ENCODE data around the gene ZNF853. TPM values are rescaled to one million over a fixed set of nuclear protein-coding genes. Genes with fewer than 3 reads are reported as not detected.

Gene ZNF853
- total and polyA plus RNA-seq, 2 of the 8 experiments (the other 6 are each of a cell fraction or from before 2014, with no cell fraction given): 4.3 to 5.7 TPM

DNA sequence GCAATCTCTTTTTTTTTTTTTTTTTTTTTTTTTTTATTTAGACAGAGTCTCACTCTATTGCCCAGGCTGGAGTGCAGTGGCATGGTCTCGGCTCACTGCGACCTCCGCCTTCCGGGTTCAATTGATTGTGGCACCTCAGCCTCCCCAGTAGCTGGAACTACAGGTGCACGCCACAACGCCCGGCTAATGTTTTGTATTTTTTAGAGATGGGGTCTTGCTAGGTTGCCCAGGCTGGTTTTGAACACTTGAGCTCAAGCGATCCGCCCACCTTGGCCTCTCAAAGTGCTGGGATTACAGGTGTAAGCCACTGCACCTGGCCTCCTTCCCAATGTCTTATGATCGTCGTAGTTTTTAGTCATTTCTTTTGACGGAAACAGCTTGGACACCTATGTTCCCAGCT lies 6.6 kb upstream of the ZNF853 start:
- peaks cover 0 to 4% (median under 1%) of the 10 kb centered on the region in 4 experiments; a peak in 1 of 7 replicates for H3K4me1 ChIP-seq (replicated peaks in 1 of 4; ENCODE audit: control insufficient read depth in 3 of 4, insufficient read depth in 4 of 4, low read length in 3 of 4)
- no peak overlapping the region for H2BK15ac ChIP-seq (ENCODE audit: low read length)
- H4K20me1 ChIP-seq (replicated peaks in 1 of 2; ENCODE audit: control insufficient read depth in 1 of 2, insufficient read depth in 2 of 2, low read length in 2 of 2): peaks cover 2 to 6% of the 10 kb centered on the region in 2 experiments
- no peak overlapping the region for H3K4ac ChIP-seq (replicated peaks; ENCODE audit: insufficient read length, low read depth, low read length)
- 96% methylated on average over 12 of the region's 12 CpGs; no CpG with 5 or more reads in 1 of the 2 experiments for WGBS, 2 experiments (ENCODE audit: extremely low coverage in 1 of 2, insufficient coverage in 1 of 2, insufficient read length in 1 of 2, insufficient replicate concordance in 2 of 2, low coverage in 1 of 2, low lambda C conversion rate in 2 of 2, missing lambda C conversion rate in 1 of 2)
- no peak overlapping the region for H4K5ac ChIP-seq (ENCODE audit: insufficient read length, low read depth, low read length)
- no peaks in the 10 kb centered on the region for H3K23me2 ChIP-seq (ENCODE audit: low read depth, low read length)
- no peak overlapping the region for H3K27ac ChIP-seq (ENCODE audit: low read depth, low read length)
- H2BK5ac ChIP-seq (ENCODE audit: low read depth, low read length): no peak overlapping the region
- DNase-seq (ENCODE audit: low read depth in 1 of 2, low spot score in 2 of 2) (no peak), FAIRE-seq (no peak)
- no peak overlapping the region for H3K4me3 ChIP-seq (ENCODE audit: extremely low read depth in 1 of 4, insufficient read depth in 2 of 4, low read depth in 3 of 4, low read length in 4 of 4)
- no peak overlapping the region for H3K9ac ChIP-seq (replicated peaks in 1 of 4; ENCODE audit: extremely low read depth in 1 of 4, low read depth in 3 of 4, low read length in 3 of 4)
- H3K4me2 ChIP-seq (ENCODE audit: insufficient read depth in 1 of 2, low read depth in 2 of 2, low read length in 2 of 2): no peak overlapping the region
- TF ChIP-seq YY1 (IDR thresholded peaks at IDR 0.05; ENCODE audit: low read depth, low read length) (no peak), TCF12 (IDR thresholded peaks at IDR 0.05; ENCODE audit: low read depth, low read length) (no peak), SIX5 (IDR thresholded peaks at IDR 0.05; ENCODE audit: low read depth, low read length) (no peak), EGR1 (IDR thresholded peaks at IDR 0.05; ENCODE audit: borderline replicate concordance, low read depth, low read length) (no peak), RNF2 (IDR thresholded peaks at IDR 0.05; ENCODE audit: borderline replicate concordance, low read depth, low read length, missing control alignments, poor library complexity, severe bottlenecking) (no peak), BCL11A (IDR thresholded peaks at IDR 0.05; ENCODE audit: low read depth in 2 of 2, low read length in 2 of 2) (no peak), RBBP5 (IDR thresholded peaks at IDR 0.05; ENCODE audit: borderline replicate concordance, low read depth, low read length) (no peak), HDAC2 (IDR thresholded peaks at IDR 0.05; ENCODE audit: borderline replicate concordance in 1 of 2, low read depth in 2 of 2, low read length in 2 of 2) (no peak)
- TF ChIP-seq, protein P1, sequence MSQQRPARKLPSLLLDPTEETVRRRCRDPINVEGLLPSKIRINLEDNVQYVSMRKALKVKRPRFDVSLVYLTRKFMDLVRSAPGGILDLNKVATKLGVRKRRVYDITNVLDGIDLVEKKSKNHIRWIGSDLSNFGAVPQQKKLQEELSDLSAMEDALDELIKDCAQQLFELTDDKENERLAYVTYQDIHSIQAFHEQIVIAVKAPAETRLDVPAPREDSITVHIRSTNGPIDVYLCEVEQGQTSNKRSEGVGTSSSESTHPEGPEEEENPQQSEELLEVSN (IDR thresholded peaks at IDR 0.05): no peak
- TF ChIP-seq, protein P2, sequence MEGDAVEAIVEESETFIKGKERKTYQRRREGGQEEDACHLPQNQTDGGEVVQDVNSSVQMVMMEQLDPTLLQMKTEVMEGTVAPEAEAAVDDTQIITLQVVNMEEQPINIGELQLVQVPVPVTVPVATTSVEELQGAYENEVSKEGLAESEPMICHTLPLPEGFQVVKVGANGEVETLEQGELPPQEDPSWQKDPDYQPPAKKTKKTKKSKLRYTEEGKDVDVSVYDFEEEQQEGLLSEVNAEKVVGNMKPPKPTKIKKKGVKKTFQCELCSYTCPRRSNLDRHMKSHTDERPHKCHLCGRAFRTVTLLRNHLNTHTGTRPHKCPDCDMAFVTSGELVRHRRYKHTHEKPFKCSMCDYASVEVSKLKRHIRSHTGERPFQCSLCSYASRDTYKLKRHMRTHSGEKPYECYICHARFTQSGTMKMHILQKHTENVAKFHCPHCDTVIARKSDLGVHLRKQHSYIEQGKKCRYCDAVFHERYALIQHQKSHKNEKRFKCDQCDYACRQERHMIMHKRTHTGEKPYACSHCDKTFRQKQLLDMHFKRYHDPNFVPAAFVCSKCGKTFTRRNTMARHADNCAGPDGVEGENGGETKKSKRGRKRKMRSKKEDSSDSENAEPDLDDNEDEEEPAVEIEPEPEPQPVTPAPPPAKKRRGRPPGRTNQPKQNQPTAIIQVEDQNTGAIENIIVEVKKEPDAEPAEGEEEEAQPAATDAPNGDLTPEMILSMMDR (IDR thresholded peaks at IDR 0.05; ENCODE audit: control extremely low read depth in 1 of 3, insufficient read depth in 1 of 3, low read depth in 1 of 3, low read length in 3 of 3): no peak
- H2BK20ac ChIP-seq (ENCODE audit: low read length): no peak overlapping the region
- CTCF ChIA-PET (ENCODE audit: partially characterized antibody): interaction anchor here (0.7 to 1.1 kb wide), 5 partner anchors 14 to 249 kb away, joined by 3 read pairs; no protein-coding TSS in a partner anchor
- no peak overlapping the region for H2BK12ac ChIP-seq (ENCODE audit: low read depth, low read length)
- H3K18ac ChIP-seq (ENCODE audit: extremely low read depth, low read length): no peak overlapping the region
- no peak overlapping the region for H3K23ac ChIP-seq (ENCODE audit: insufficient read length)
- no peak overlapping the region for H2AFZ ChIP-seq (ENCODE audit: low read length)
- H3K14ac ChIP-seq (ENCODE audit: insufficient read length): no peak overlapping the region
- H4K8ac ChIP-seq (ENCODE audit: extremely low read depth, insufficient read depth, low read length): no peak overlapping the region
- H2AK5ac ChIP-seq (ENCODE audit: low read depth, low read length): no peak overlapping the region
- POLR2A ChIA-PET (ENCODE audit: partially characterized antibody): no interaction called here
- H2BK120ac ChIP-seq (replicated peaks; ENCODE audit: low read depth, low read length): no peak overlapping the region
- no peaks in the 10 kb centered on the region for H3K79me1 ChIP-seq (ENCODE audit: low read depth, low read length)
- H3K27me3 ChIP-seq (replicated peaks in 1 of 4; ENCODE audit: control insufficient read depth in 3 of 4, extremely low read depth in 1 of 4, insufficient read depth in 3 of 4, low read length in 3 of 4): peaks cover 0 to 2% (median 0%) of the 10 kb centered on the region in 4 experiments; a peak in 1 of 7 replicates
- H3K79me2 ChIP-seq (ENCODE audit: control insufficient read depth in 1 of 2, insufficient read depth in 2 of 2, low read length in 2 of 2): no peaks in the 10 kb centered on the region
- H3K56ac ChIP-seq (replicated peaks; ENCODE audit: insufficient read length, low read depth, low read length): no peak overlapping the region
- peaks cover 0 to 4% (median 2%) of the 10 kb centered on the region in 4 experiments; a peak in 3 of 8 replicates for H3K36me3 ChIP-seq (ENCODE audit: control insufficient read depth in 2 of 4, insufficient read depth in 4 of 4, low read length in 3 of 4)
- H4K91ac ChIP-seq (replicated peaks; ENCODE audit: insufficient read length, low read length): no peak overlapping the region
- H3K9me3 ChIP-seq (ENCODE audit: insufficient read depth in 2 of 2, low read depth in 1 of 2, low read length in 1 of 2): no peaks in the 10 kb centered on the region
